HCT116 (cell line): Measurements from ENCODE around the gene CALN1. TPM values are rescaled to one million over a fixed set of nuclear protein-coding genes. Genes with fewer than 3 reads are reported as not detected.

Experiments
- ATAC-seq: fragments of 200-7000 bp; cut with Tn5 transposase; 2 replicates; pipeline ENCODE4 v1.9.1; 2020; ENCODE audit warnings: mild to moderate bottlenecking, moderate library complexity
- BruUV-seq: library from RNA; stranded (reverse); fragments of 400-500 nt; replicated peaks from 2 replicates; lab custom pipeline; 2021; lab: Mats Ljungman, UMichigan
- CTCF ChIA-PET: fragments of 300-600 bp; sonication (Branson Sonifier 250); formaldehyde crosslinking; loops from one replicate; lab custom pipeline; 2021; ENCODE audit warnings: antibody characterized with exemption; lab: Charles Lee
- POLR2A ChIA-PET: fragments of 300-600, 350-600 bp; sonication (Branson Sonifier 250); formaldehyde crosslinking; loops from one replicate; lab custom pipeline; 2021; ENCODE audit warnings: antibody characterized with exemption; lab: Charles Lee
- RAD21 ChIA-PET, 2 experiments: fragments of 300-600 bp; sonication (Branson Sonifier 250); formaldehyde crosslinking; loops; one replicate each; lab custom pipeline; 2023; ENCODE audit warnings: low total read pairs in 2 of 2; ENCODE audit not compliant: uncharacterized antibody in 2 of 2, unreplicated experiment in 2 of 2, low non-redundant PET in 1 of 2; lab: Charles Lee
- DNase-seq: peaks from one replicate; pipeline ENCODE4 v3.0.0-alpha.2; 2010; ENCODE audit warnings: low read depth, low spot score
- H2AFZ ChIP-seq: fragments of 200-600 bp; shearing (Covaris generic), sonication (generic); 2 replicates; pipeline ENCODE4 v1.6.1; 2017; ENCODE audit warnings: low read depth, mixed run types, mixed read lengths, antibody characterized with exemption, low read length; ENCODE audit not compliant: poor library complexity, severe bottlenecking
- H3K27ac ChIP-seq: 2 replicates; pipeline ENCODE4 v1.5.1; 2012; ENCODE audit warnings: low read depth, low read length
- H3K27me3 ChIP-seq: fragments of 200-600 bp; sonication (generic); 2 replicates; pipeline ENCODE4 v1.6.1; 2016; ENCODE audit warnings: mixed run types, low read length, mixed read lengths; ENCODE audit not compliant: insufficient read depth
- H3K36me3 ChIP-seq, 2 experiments: fragments of 200-500 bp in 1 of 2; fragments of 200-600 bp in 1 of 2; sonication (Bioruptor generic) in 1 of 2; sonication (generic) in 1 of 2; 2 replicates each; pipeline versions ENCODE4 v1.5.1 to v1.6.1; 2014 to 2016; ENCODE audit warnings: low read length in 2 of 2, inconsistent platforms in 1 of 2, mixed read lengths in 1 of 2, mixed run types in 1 of 2; ENCODE audit not compliant: insufficient read depth in 2 of 2, control insufficient read depth in 1 of 2
- H3K4me1 ChIP-seq, 2 experiments: fragments of 200-600 bp in 1 of 2; sonication (generic) in 1 of 2; 2 replicates each; pipeline versions ENCODE4 v1.5.1 to v1.6.1; 2012 to 2017; ENCODE audit warnings: low read length in 2 of 2, inconsistent platforms in 1 of 2, mild to moderate bottlenecking in 1 of 2, mixed read lengths in 1 of 2, mixed run types in 1 of 2, moderate library complexity in 1 of 2; ENCODE audit not compliant: insufficient read depth in 2 of 2, control insufficient read depth in 1 of 2
- H3K4me2 ChIP-seq: fragments of 200-600 bp; sonication (generic); 2 replicates; pipeline ENCODE4 v1.6.1; 2017; ENCODE audit warnings: mixed run types, low read length, mixed read lengths
- H3K4me3 ChIP-seq, 2 experiments: fragments of 200-600 bp in 1 of 2; sonication (generic) in 1 of 2; replicated peaks in 1 of 2; 2 replicates each; pipeline ENCODE4 v1.5.1; 2011 to 2016; ENCODE audit warnings: low read length in 2 of 2, control low read depth in 1 of 2, low read depth in 1 of 2, mild to moderate bottlenecking in 1 of 2, mixed read lengths in 1 of 2, mixed run types in 1 of 2
- H3K79me2 ChIP-seq: fragments of 200-600 bp; sonication (generic); 2 replicates; pipeline ENCODE4 v1.6.1; 2017; ENCODE audit warnings: mild to moderate bottlenecking, mixed run types, low read length, moderate library complexity, mixed read lengths; ENCODE audit not compliant: insufficient read depth
- H3K9ac ChIP-seq: fragments of 200-600 bp; sonication (generic); 2 replicates; pipeline ENCODE4 v1.6.1; 2016; ENCODE audit warnings: low read length, mixed read lengths
- H3K9me2 ChIP-seq: fragments of 200-600 bp; sonication (generic), shearing (Covaris generic); 2 replicates; pipeline ENCODE4 v1.6.1; 2017; ENCODE audit warnings: mixed run types, mild to moderate bottlenecking, moderate library complexity; ENCODE audit not compliant: insufficient read depth
- H3K9me3 ChIP-seq, 2 experiments: fragments of 200-500 bp in 1 of 2; fragments of 200-600 bp in 1 of 2; sonication (Bioruptor generic) in 1 of 2; sonication (generic) in 1 of 2; 2 replicates each; pipeline ENCODE4 v1.6.1; 2014 to 2017; ENCODE audit warnings: low read length in 2 of 2, mixed read lengths in 2 of 2, inconsistent platforms in 1 of 2, low read depth in 1 of 2, mild to moderate bottlenecking in 1 of 2, mixed run types in 1 of 2, moderate library complexity in 1 of 2; ENCODE audit not compliant: control insufficient read depth in 1 of 2, insufficient read depth in 1 of 2
- H4K20me1 ChIP-seq: fragments of 200-600 bp; sonication (generic), shearing (Covaris generic); 2 replicates; pipeline ENCODE4 v1.6.1; 2017; ENCODE audit warnings: mixed run types, mild to moderate bottlenecking, moderate library complexity; ENCODE audit not compliant: insufficient read depth
- CBX3 ChIP-seq: IDR thresholded peaks from 2 replicates; pipeline ENCODE4 v1.6.1; 2012; ENCODE audit warnings: low read depth
- CTCF ChIP-seq, 3 experiments: fragments of 200-600 bp in 1 of 3; sonication (generic) in 1 of 3; IDR thresholded peaks in 2 of 3; conservative IDR thresholded peaks in 1 of 3; 2 replicates each; pipeline ENCODE4 v1.5.1; 2012 to 2017; ENCODE audit warnings: low read depth in 2 of 3, low read length in 2 of 3, antibody characterized with exemption in 1 of 3, borderline replicate concordance in 1 of 3, control low read depth in 1 of 3, mild to moderate bottlenecking in 1 of 3, mixed read lengths in 1 of 3, mixed run types in 1 of 3, moderate library complexity in 1 of 3; ENCODE audit not compliant: insufficient read depth in 1 of 3
- EGR1 ChIP-seq: IDR thresholded peaks from 2 replicates; pipeline ENCODE4 v1.6.1; 2012; ENCODE audit warnings: low read depth
- ELF1 ChIP-seq: IDR thresholded peaks from 2 replicates; pipeline ENCODE4 v1.6.1; 2012; ENCODE audit warnings: low read depth, borderline replicate concordance
- EZH2 ChIP-seq: fragments of 200-600 bp; sonication (generic); IDR thresholded peaks from 2 replicates; pipeline ENCODE4 v1.6.1; 2017; ENCODE audit warnings: antibody characterized with exemption, mixed run types
- FOSL1 ChIP-seq: IDR thresholded peaks from 2 replicates; pipeline ENCODE4 v1.6.1; 2012; ENCODE audit warnings: low read depth
- JUND ChIP-seq: IDR thresholded peaks from 2 replicates; pipeline ENCODE4 v1.6.1; 2012
- MAX ChIP-seq: IDR thresholded peaks from 2 replicates; pipeline ENCODE4 v1.6.1; 2012
- POLR2AphosphoS5 ChIP-seq: IDR thresholded peaks from 2 replicates; pipeline ENCODE4 v1.6.1; 2011; ENCODE audit warnings: mild to moderate bottlenecking, low read depth, low read length, moderate library complexity
- SP1 ChIP-seq: IDR thresholded peaks from 2 replicates; pipeline ENCODE4 v1.6.1; 2012; ENCODE audit warnings: low read depth
- SRF ChIP-seq: IDR thresholded peaks from 2 replicates; pipeline ENCODE4 v1.6.1; 2012; ENCODE audit warnings: low read depth
- TCF7L2 ChIP-seq: IDR thresholded peaks from 2 replicates; pipeline ENCODE4 v1.7.0; 2011; ENCODE audit warnings: borderline replicate concordance, inconsistent platforms; ENCODE audit not compliant: insufficient read depth, insufficient read length; ENCODE audit errors: extremely low read depth
- ZBTB33 ChIP-seq: IDR thresholded peaks from 2 replicates; pipeline ENCODE4 v1.6.1; 2011; ENCODE audit warnings: mild to moderate bottlenecking, low read length, moderate library complexity; ENCODE audit not compliant: insufficient replicate concordance; ENCODE audit errors: extremely low read depth
- ZFX ChIP-seq: fragments of 450-650 bp; IDR thresholded peaks from 2 replicates; pipeline ENCODE4 v1.6.1; 2017
- ZNF274 ChIP-seq: fragments of 200-500 bp; sonication (Bioruptor generic); IDR thresholded peaks from 2 replicates; pipeline ENCODE4 v1.6.1; 2014; ENCODE audit warnings: mild to moderate bottlenecking, low read depth, low read length, inconsistent platforms
- intact Hi-C: fragments of 100-400 bp; cut with micrococcal nuclease; formaldehyde crosslinking; loops from 2 replicates; pipeline ENCODE4 v1.10.0; 2022
- total RNA-seq: library from RNA; stranded (reverse); gene quantifications from one replicate; pipeline ENCODE4 v1.2.1, GENCODE V29; 2021; ENCODE audit not compliant: unreplicated experiment

The CALN1 gene
- total RNA-seq, 1 experiment from 2014 or later: 0.17 TPM

GRCh38 chr7:71828361-71828760 lies 583.8 kb downstream of the CALN1 start:
- H3K36me3 ChIP-seq: no peaks in the 10 kb centered on the region
- no peak overlapping the region for H3K9ac ChIP-seq
- BruUV-seq: no TSS peak
- no peak overlapping the region for H2AFZ ChIP-seq
- CTCF ChIA-PET: no interaction called here
- no peaks in the 10 kb centered on the region for H4K20me1 ChIP-seq
- intact Hi-C loops: no loop called here
- DNase-seq (no peak), ATAC-seq (no peak)
- H3K27ac ChIP-seq: no peak overlapping the region
- no peaks in the 10 kb centered on the region for H3K27me3 ChIP-seq
- peaks cover 0 to 14% of the 10 kb centered on the region in 2 experiments; a peak in 2 of 4 replicates for H3K9me3 ChIP-seq
- H3K4me1 ChIP-seq: no peaks in the 10 kb centered on the region
- no peak overlapping the region for H3K4me3 ChIP-seq
- RAD21 ChIA-PET: no interaction called here
- no peaks in the 10 kb centered on the region for H3K9me2 ChIP-seq
- H3K4me2 ChIP-seq: no peak overlapping the region
- H3K79me2 ChIP-seq: no peaks in the 10 kb centered on the region
- POLR2A ChIA-PET: no interaction called here
- no peak for TF ChIP-seq CTCF (IDR thresholded peaks at IDR 0.05 in 2 of 3, conservative IDR thresholded peaks at IDR 0.05 in 1 of 3; ENCODE audit: borderline replicate concordance in 1 of 3, insufficient read depth in 1 of 3, low read depth in 2 of 3, low read length in 2 of 3)
- no peak for TF ChIP-seq FOSL1

- ChIA-PET RAD21 (no interaction called here), POLR2A (no interaction called here)
- H3K9me2 ChIP-seq: no peaks in the 10 kb centered on the region
- TF ChIP-seq POLR2AphosphoS5 (no peak), SP1 (no peak), ZBTB33 (no peak), CBX3 (no peak), EGR1 (no peak), TCF7L2 (no peak), MAX (no peak), EZH2 (no peak), ZFX (no peak), SRF (no peak), CTCF (IDR thresholded peaks at IDR 0.05 in 2 of 3, conservative IDR thresholded peaks at IDR 0.05 in 1 of 3; ENCODE audit: borderline replicate concordance in 1 of 3, insufficient read depth in 1 of 3, low read depth in 2 of 3, low read length in 2 of 3) (no peak), ELF1 (no peak), JUND (no peak), ZNF274 (no peak)
These were observed 586.0 kb downstream of the CALN1 start for GRCh38 chr7:71826141-71826540.

More at GRCh38 chr7:71826141-71826540, 586.0 kb downstream of the CALN1 start:
- Histone ChIP-seq H2AFZ (no peak overlapping the region), H3K27ac (no peak overlapping the region), H3K4me3 (no peak overlapping the region), H3K4me1 (no peaks in the 10 kb centered on the region), H3K9ac (no peak overlapping the region), H3K36me3 (no peaks in the 10 kb centered on the region), H3K9me3 (peaks cover 0 to 9% of the 10 kb centered on the region in 2 experiments; a peak in 1 of 4 replicates), H3K4me2 (no peak overlapping the region), H4K20me1 (no peaks in the 10 kb centered on the region), H3K79me2 (no peaks in the 10 kb centered on the region), H3K27me3 (no peaks in the 10 kb centered on the region)
- no peak for ATAC-seq
- CTCF ChIA-PET: no interaction called here
- intact Hi-C loops: no loop called here
- BruUV-seq: no TSS peak
- no peak for DNase-seq
